Stimulated activated CD8-positive, alpha-beta memory T cell treated with anti-CD3 and anti-CD28 coated beads, Interleukin-4, amount 100 ng/mL, for 48 hours (primary cell): ENCODE data around the gene RESP18.
A peak's percentile ranks its signal among the peaks of the same experiment; 100 is the strongest.

Experiments used
- DNase-seq: peaks from one replicate; pipeline ENCODE4 v3.0.0-alpha.2; 2020

RESP18 gene

GRCh38 chr2:219332542-219332941, at the start of gene RESP18:
Gene RESP18 (minus strand): TSS chr2:219332744.
- no peak for DNase-seq

- no peak for DNase-seq
Observed at GRCh38 chr2:219381448-219381847, 48.9 kb upstream of the RESP18 start.

DNA sequence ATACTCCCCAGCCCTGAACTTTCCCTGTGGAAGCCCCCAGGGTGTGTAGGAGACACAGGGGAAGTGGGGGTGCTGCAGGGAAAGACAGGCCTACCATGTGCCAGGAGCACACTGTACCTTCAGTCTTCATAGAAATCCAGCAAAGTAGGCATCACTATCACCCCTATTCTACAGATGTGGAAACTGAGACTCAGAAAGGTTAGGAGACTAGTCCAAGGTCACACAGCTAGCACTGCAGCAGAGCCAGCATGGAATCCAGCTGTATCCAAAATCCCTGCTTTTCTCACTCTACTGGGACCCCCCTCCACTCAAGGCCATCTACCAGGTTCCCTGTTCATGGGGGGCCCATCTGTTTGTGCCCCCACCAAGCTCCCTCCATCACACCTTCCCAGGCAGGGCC, 48.4 kb upstream of the RESP18 start:
- DNase-seq, result no peak

DNA sequence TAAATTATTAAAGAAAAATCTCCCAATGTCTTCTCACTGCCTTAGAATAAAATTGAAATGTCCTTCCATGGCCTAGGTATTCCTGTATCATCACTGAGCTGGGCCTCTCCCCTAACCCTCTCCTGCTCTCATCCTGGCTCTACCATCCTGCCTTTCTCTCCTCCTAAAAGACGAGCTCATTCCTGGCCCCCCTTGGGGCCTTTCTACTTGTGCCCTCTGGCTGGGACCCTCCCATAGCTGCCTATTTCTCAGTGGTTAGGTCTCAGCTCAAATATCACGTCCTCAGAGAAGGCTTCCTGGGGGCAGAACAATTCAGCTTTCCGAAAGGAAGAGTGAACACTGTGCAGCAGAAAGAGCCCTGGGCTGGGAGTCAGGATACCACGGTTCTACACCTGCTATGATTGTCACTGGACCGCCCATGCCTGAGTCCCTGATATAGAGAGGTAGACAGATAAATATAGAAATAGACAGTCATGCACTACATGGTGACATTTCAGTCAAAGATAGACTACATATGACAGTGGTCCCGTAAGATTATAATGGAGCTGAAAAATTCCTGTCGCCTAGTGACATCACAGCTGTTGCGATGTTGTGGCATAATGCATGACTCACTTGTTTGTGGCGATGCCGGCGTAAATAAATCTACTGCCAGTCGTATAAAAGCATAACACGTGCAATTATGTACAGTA, 45.8 kb upstream of the RESP18 start:
- DNase-seq, result no peak

DNA sequence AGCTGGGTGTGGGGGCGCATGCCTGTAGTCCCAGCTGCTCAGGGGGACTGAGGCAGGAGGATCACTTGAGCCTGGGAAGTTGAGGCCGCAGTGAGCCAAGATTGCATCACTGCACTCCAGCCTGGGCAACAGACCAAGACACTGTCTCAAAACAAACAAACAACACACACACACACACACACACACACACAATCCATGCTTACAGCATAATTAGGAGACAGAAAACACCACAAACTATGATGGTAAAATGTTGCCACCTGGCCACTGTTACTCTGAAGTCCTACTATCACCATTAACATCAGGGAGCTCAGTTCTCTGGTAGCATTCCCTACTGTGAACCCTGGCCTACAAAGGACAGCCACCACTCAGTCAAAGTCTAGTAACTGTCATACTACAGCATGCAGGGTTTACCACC, 36.9 kb upstream of the RESP18 start:
- no peak for DNase-seq

GRCh38 chr2:219368690-219369191, 36.2 kb upstream of the RESP18 start:
- no peak for DNase-seq

GRCh38 chr2:219362524-219363164, 30.1 kb upstream of the RESP18 start:
- no peak for DNase-seq

DNA sequence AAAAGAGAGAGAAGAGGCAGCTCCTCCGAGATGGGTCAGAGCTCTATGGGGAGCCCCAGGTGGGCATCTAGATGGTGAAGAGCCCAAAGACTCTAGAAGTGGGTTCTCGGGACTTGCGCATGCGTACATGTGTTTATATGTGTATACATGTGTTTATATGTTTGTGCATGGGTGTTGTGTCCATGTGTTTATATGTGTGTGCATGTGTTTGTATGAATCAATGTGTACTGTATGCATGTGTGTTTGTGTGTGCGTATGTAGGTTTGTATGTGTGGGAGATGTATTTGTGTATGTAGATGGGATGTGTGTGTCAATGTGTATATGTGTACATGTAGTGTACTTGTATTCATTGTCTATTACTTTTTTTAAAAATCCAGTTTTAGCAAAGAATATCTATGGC, 29.5 kb upstream of the RESP18 start:
- no peak for DNase-seq

DNA sequence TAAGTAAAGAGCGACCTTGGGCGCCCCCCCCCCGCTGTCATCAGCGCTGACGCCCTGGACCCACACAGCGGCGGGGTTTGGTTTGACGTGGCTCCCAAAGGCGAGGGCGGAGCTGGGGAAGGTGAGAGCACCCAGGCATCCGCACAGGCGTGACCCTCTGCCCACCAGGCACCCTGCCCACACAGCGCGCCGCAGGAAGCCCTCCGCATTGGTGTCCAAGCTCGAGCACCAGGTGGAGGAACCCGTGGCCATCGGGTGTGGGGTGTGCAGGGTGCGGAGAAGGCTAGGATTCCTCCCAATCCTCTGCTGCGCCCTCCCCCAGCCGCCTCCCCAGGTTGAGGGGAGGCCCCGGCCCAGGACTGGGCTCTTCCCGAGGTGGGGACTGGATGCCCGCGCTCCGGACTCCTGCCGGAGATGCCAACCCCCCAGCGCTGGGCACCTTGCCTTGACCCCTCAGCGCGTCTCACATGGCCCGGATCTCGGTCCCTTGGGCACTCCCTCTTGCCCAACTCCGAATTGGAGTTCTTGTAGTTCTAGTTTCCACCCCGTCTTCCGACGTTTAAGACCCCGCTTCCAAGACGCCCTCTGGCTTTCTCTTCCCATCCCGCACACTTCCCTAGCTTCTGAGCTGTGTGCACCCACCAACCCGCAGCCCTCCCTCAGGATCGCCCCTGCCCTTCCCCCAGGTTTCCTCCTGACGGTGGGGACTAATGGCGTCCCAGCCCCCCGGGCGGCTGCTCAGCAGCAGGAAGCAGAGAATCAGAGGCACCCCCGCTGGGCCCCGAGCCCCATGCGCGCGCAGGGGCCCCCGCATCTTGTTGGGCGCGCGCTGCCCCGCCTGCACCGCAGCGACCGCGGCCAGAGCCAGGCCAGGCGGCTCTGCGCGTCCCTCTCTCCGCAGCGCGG, 25.9 kb upstream of the RESP18 start:
- DNase-seq, result peak; percentile 61

DNA sequence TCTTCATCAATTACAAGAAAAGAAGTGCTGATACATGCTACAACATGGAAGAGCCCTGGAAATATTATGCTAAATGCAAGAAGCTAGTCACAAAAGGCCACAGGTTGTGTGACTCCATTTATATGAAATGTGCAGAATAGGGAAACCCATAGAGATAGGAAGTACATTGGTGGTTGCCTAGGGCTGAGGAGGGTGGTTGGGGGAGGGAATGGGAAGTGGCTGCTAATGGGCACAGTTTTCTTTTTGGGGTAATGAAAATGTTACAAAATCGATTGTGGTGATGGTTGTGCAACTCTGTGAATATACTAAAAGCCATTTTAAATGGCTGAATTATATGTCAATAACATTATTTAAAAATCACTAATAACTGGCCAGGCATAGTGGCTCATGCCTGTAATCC, 24.3 kb upstream of the RESP18 start:
- DNase-seq, result no peak

DNA sequence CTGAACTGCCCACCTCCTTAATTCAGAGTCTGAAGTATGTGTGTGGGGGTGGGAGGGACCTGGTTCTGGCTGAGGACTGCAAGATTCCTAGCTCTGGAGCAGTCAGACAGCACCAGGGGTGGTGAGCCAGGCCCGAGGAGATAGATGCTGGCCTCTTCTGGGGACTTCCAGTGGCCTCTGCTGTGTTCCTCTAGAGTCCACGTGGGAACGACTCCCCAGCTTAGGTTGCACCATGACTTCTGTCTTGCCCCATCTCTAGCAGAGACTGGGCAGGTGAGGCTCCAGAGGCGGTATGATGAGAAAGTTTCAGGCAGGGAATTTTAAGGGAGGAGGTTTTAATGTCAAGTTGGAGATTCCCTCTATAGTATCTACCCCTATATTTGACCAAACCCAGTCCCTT, 22.0 kb upstream of the RESP18 start:
- no peak for DNase-seq

DNA sequence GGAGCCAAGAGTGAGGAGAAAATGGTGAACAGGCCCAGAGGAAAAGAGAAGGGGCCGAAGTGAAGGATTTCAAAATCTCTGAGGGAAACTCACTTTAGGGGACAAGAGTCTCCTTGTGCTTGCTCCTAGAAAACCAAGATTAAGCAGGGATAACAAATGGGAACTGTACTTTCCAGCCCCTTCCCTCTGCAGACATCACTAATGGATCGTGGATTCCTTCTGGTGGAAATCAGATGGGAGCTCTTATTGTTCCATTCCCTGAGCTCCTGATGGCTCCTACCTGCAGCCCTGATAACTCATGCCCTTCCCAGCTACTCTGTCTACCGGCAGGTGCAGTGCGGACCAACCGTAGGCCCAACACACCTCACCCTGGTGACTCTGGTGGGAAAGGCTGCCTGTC, 20.6 kb upstream of the RESP18 start:
- DNase-seq, result no peak

GRCh38 chr2:219352448-219353023, 20.0 kb upstream of the RESP18 start:
- DNase-seq, result peak; percentile 88

DNA sequence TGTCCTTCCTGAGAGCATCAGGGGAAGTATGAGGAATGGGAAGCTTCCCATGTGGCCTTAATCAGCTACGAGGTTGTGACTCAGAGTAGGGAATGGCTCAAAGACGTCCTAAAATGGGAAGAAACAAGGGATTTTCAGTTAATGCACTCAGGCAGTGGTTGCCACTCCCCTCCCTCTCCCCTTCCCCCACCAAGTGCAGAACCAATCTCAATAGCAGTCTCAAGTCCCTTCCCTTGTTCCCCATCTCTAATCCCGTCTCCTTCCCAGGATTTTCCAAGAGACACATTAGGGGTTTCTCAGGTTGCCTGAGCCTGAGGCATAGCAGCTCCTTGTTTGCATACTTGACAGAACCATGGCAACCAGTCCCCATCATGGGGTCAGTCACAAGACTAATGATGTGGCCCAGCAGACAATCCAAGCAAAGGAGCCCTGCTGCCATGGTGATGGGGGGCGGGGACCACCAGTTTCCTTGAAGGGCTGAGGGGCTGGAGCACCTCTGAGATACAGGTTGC, 18.2 kb upstream of the RESP18 start:
- no peak for DNase-seq

DNA sequence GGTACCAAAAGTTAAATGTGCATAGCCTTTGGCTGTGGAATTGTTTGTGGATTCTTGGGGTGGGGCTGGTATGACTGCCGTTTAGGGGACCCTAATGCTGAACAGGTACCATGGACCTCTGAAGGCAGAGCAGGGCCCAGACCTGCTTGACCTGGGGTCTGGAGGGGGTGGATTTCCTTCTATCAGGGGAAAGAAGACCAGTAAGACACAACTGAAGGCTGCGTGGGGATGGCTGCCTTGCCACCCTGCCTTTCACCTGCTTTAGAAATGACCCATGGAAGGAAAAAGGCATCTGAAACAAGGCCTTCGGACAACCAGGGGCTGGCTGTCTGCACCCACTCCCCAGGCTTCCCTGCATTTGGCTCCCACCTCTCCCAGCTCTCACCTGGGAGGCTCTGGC, 17.7 kb upstream of the RESP18 start:
- DNase-seq, result no peak

DNA sequence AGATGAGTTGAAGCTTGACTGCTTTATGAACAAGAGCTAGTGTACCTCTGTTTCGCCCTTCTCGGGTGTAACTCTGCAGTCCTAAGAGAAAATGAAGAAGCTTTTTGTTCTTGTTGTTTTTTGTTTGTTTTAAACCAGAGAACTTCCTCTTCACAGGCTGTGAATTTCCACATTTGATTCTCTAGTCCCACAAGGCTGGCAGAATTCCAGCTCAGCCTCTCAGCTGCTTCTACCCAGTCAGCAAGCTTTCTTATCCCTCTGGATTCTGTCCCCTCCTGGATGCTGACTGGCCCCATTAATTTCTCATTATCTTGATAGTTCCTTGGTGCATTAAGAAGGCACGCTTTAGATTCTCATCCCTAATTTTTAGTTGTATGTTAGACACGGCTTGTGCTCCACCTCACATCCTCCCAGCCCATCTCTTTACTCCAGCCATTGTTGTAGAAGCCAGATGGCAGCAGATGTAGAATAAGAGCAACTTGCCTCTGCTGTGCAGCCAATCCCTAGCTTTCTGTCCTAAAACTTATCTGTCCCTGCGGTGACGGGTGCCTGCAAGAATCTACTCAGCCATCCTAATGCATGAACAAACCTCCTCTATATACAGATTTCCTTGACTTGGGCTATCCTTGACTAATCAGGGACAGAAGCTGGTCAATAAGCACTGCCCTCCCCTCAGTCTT, 12.3 kb upstream of the RESP18 start:
- no peak for DNase-seq

DNA sequence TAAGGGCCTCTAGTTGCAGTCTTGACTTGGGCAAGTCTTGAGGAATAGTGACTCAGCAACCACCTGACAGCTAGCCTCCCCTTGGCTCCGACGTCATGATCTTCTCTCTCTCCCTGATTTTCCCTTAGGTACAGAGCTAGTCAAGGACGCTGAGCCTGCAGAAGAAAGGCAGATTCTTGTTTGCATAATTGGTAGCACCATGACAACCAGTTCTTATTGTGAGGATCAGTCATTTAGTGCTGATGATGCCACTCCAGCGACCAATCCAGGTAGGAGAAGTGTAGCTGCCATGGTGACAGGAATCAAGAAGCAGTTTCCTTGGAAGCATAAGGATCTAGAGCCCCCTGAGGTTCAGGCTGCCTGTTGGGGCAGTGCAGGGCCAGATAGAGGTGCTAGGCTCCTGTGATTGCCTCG, 2.8 kb upstream of the RESP18 start:
- DNase-seq, result no peak

DNA sequence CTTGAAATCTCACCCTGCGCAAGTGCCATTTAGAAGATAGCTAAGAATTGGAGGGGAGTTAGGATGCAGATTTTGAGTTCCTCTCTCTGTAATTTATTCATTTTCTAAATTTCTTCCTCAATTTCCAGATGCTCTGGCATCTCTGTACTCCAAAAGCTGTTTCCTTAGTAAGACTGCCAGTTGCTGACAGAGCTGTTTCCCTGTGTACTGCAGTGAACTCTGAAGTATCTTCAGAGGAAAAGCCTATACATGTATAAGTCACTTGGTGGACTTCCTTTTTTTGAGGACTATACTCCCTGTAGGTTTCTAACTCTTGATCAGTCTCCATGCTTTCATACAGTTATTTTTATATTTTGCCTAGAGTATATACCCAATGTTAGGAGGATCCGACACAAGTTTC, 1.5 kb upstream of the RESP18 start:
- DNase-seq, result no peak

DNA sequence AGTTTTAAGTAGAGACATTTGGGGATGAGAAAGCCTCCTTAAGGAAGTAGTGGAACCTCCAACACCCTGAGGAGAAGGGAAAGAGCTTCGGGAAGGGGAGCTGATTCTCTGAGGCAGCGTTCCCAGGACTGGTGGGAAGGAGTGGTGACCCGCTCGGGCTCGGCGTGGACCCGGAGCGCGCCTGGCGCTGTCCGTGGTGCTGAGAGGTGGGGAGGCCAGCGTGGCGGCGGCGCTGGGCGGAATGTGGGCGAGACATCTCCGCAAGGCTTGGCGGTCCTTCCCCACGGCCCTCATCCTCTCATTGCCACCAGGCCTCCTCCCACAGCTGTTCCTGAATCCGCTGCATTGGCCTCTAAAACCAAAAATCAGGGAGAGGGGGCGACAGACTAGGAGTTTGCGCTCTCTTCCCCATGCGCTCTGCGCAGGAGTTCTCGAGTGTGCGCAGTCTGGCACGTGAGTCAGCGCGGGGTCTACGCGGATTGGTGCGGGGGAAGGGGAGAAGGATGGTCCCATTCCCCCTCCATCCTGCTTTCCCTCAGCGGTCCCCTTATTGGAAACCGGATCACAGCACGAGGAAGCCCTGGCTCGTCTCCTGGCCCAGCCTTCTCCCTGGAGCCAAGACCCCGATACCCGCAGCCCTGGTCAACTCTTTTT, 857 bp downstream of the RESP18 start:
- DNase-seq, result peak; percentile 57

GRCh38 chr2:219327719-219328118, 4.8 kb downstream of the RESP18 start:
- no peak for DNase-seq

GRCh38 chr2:219325657-219326315, 6.8 kb downstream of the RESP18 start:
- no peak for DNase-seq
